ENCODE results near the gene TEX22.

TEX22 gene

DNA sequence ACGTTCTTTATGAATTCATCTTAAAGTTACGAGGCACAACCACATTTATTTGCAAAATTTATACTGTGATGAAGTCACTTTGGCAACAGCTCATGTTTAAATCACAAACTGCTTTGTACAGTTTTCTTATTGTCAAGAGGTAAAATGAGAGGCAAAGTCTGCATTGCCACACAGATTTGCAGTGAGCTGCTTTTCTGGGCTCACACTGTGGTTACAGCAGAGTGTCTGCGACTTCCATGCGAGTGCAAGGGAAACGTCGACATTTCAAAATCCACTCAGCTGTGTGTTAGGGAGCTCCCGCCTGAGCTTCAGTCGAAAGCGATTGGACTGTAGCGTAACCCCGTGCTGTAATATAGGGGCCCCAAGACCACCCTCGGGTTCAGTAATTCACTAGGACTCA lies 34.3 kb downstream of the TEX22 start:
- TF ChIP-seq, protein P1, sequence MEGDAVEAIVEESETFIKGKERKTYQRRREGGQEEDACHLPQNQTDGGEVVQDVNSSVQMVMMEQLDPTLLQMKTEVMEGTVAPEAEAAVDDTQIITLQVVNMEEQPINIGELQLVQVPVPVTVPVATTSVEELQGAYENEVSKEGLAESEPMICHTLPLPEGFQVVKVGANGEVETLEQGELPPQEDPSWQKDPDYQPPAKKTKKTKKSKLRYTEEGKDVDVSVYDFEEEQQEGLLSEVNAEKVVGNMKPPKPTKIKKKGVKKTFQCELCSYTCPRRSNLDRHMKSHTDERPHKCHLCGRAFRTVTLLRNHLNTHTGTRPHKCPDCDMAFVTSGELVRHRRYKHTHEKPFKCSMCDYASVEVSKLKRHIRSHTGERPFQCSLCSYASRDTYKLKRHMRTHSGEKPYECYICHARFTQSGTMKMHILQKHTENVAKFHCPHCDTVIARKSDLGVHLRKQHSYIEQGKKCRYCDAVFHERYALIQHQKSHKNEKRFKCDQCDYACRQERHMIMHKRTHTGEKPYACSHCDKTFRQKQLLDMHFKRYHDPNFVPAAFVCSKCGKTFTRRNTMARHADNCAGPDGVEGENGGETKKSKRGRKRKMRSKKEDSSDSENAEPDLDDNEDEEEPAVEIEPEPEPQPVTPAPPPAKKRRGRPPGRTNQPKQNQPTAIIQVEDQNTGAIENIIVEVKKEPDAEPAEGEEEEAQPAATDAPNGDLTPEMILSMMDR (IDR thresholded peaks at IDR 0.05; ENCODE audit: low read depth, low read length) = no peak
- no peak overlapping the region for H3K4me3 ChIP-seq (ENCODE audit: low read depth, low read length)

DNA sequence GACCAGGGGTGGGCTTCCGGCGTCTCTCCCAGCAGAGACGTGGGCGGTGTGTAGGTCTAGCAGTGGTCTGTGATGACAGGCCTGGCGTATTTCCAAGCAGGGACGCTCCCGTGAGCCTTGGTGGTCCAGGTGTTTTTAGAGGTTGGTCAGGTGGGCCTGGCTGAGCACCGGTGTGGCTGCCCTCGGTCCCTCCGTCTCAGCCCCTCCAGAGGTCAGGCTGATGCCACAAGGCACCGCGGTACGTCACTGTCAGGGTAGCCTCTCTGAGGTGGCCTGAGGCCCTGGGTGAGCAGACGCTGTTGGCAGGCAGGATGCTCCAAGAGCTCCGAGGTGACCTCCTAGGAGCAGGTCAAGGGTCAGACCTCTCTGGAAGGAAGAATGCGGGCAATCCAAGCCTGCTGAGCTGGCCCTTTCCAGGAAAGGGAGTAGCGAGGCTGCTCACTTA lies 34.8 kb downstream of the TEX22 start:
- H3K4me3 ChIP-seq (ENCODE audit: low read depth, low read length) = no peak overlapping the region
- TF ChIP-seq, protein P1 (IDR thresholded peaks at IDR 0.05; ENCODE audit: low read depth, low read length) = no peak

DNA sequence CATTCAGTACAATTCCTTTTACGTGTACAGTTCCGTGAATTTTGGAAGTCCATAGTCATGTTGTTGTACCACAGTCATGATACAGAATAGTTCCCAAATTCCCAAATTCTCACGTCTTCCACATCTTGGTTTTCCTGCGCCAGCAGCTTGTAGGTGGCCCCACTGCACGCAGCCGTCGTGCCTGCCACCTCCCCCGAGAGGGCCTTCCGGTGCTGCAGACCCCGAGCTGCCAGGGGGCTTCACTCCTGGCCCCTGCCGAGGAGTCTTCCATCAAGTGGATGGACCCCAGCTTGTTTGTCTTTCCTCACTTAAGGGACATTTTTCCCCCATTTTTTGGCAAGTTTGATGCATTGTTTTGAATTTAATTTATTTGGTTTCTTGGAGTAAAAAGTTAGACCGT lies 38.1 kb downstream of the TEX22 start:
- TF ChIP-seq, protein P1 (IDR thresholded peaks at IDR 0.05; ENCODE audit: low read depth, low read length) = no peak
- no peak overlapping the region for H3K4me3 ChIP-seq (ENCODE audit: low read depth, low read length)

DNA sequence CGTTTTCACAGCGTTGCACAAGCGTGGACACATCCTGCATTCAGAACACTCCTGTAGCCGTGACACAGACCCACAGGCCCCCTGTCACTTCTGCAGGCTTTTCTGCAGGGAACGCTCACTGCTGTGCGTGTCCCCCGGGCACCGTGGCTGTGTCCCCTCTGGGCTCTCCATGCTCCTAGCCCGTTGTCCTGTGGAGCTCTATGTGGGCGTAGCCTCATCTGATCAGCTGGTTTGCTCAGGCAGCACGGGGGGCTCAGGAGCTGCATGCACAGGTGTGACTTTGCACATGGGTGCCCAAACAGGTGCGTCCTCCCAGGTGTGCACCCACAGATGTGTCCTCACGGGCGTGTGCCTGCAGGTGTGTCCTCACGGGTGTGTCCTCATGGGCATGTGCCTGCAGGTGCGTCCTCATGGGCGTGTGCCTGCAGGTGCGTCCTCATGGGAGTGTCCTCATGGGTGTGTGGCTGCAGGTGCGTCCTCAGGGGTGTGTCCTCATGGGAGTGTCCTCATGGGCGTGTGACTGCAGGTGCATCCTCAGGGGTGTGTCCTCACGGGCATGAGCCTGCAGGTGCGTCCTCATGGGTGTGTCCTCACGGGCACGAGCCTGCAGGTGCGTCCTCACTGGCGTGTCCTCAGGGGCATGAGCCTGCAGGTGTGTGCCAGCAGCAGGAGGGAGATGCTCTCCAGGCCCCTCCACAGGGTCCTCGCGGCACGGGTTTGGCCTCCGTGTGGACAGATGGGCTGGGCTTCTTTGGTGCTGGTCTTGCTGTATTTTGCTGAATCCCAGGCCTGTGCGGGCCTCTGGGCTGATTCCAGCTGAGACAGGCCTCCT lies 38.8 kb downstream of the TEX22 start:
- TF ChIP-seq, protein P1 (IDR thresholded peaks at IDR 0.05; ENCODE audit: low read depth, low read length) = no peak

DNA sequence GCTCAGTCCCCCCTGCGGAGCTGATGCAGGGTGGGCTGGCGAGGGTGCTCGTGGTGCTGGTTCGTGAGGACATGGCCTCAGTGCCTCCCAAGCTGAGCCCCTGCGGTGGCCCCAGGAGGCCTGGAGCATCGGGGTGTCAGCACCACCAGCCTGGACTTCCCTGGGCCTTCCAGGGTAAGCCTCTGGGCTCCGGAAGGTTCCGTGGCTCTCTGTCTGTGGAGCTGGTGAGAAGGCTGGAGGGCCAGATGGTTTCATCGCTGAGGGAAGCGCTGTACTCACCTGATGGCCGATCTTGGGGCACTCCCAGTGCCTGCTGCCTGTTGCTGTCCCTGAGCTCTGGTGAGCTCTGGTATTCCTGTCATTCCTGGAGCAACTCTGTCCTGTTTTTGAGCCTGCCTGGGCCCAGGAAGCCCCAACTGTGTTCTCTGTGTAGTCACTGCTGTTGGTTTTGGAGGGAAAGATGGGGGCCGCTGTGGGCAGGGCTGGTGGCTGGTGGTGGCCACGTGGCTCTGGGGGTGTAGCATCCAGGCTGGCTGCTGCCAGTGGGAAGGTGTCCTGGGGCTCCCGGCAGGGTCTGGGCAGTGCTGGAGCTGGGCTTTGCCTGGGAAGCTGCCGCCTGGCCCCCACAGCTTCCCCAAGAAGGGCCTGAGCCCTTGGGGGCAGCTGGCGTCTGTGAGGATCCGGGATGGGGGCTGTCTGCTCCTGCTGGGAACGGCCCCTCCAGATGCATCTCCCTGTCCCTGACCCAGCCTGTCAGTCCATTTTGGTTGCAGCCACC lies 39.6 kb downstream of the TEX22 start:
- H3K4me3 ChIP-seq (ENCODE audit: low read depth, low read length) = no peak overlapping the region
- TF ChIP-seq, protein P1 (IDR thresholded peaks at IDR 0.05; ENCODE audit: low read depth, low read length) = no peak

More for the DNA sequence above, 38.8 kb downstream of the TEX22 start:
- H3K4me3 ChIP-seq (ENCODE audit: low read depth, low read length) = no peak overlapping the region

DNA sequence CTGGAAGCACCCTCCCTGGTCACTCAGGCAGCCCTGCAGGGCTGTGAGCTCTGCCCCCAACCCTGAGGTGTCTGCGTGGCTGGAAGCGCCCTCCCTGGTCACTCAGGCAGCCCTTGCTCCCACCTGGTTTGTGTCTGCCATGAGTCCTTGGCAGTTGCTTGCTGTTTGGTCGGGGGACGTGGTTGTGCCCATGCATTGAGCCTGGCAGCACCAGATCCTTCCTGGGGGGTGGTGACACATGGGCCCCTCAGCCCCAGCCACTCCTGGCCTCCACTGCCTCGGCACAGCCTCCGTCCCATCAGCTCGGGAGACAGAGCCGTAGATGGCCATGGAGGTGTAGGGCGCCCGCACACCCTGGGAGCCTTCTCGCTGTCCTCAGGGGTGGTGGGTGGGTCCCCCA lies 40.8 kb downstream of the TEX22 start:
- no peak overlapping the region for H3K4me3 ChIP-seq (ENCODE audit: low read depth, low read length)
- TF ChIP-seq, protein P1 (IDR thresholded peaks at IDR 0.05; ENCODE audit: low read depth, low read length) = no peak
